H1 (cell line): ENCODE measurements around the gene POLR2H. TPM values are rescaled to one million over a fixed set of nuclear protein-coding genes. Genes with fewer than 3 reads are reported as not detected.
A peak's percentile ranks its signal among the peaks of the same experiment; 100 is the strongest.

ENCODE experiments used
- CTCF ChIA-PET: fragments of 300-600 bp; sonication (Branson Sonifier 250); formaldehyde crosslinking; loops from one replicate; lab custom pipeline; 2021; ENCODE audit not compliant: partially characterized antibody; lab: Charles Lee
- POLR2A ChIA-PET: fragments of 300-600 bp; sonication (Branson Sonifier 250); formaldehyde crosslinking; loops from one replicate; lab custom pipeline; 2021; ENCODE audit warnings: inconsistent platforms; ENCODE audit not compliant: partially characterized antibody; lab: Charles Lee
- DNase-seq, 2 experiments: peaks; one replicate each; pipeline versions ENCODE4 v3.0.0 to v3.0.0-alpha.2; 2010 to 2022; ENCODE audit warnings: low spot score in 2 of 2, low read depth in 1 of 2, mixed read lengths in 1 of 2
- FAIRE-seq: peaks from 2 replicates; lab custom pipeline; 2011; peaks lifted over from hg19 to GRCh38; lab: Jason Lieb, UNC
- H2AFZ ChIP-seq: 2 replicates; pipeline ENCODE4 v1.8.1; 2012; ENCODE audit warnings: low read length, inconsistent platforms
- H2AK5ac ChIP-seq: 2 replicates; pipeline ENCODE4 v1.6.1; 2013; ENCODE audit warnings: low read depth, low read length
- H2BK120ac ChIP-seq: replicated peaks from 2 replicates; pipeline ENCODE3; 2013; ENCODE audit warnings: low read depth, low read length, inconsistent platforms
- H2BK12ac ChIP-seq: 2 replicates; pipeline ENCODE4 v1.6.1; 2013; ENCODE audit warnings: low read depth, low read length
- H2BK15ac ChIP-seq: 2 replicates; pipeline ENCODE4 v1.6.1; 2013; ENCODE audit warnings: low read length
- H2BK20ac ChIP-seq: 2 replicates; pipeline ENCODE4 v1.6.1; 2013; ENCODE audit warnings: low read length
- H2BK5ac ChIP-seq: 2 replicates; pipeline ENCODE4 v1.6.1; 2013; ENCODE audit warnings: low read depth, low read length
- H3K14ac ChIP-seq: 2 replicates; pipeline ENCODE4 v1.6.1; 2013; ENCODE audit warnings: inconsistent platforms; ENCODE audit not compliant: insufficient read length
- H3K18ac ChIP-seq: 2 replicates; pipeline ENCODE4 v1.6.1; 2013; ENCODE audit warnings: low read length; ENCODE audit errors: extremely low read depth
- H3K23ac ChIP-seq: 2 replicates; pipeline ENCODE4 v1.6.1; 2013; ENCODE audit warnings: inconsistent platforms; ENCODE audit not compliant: insufficient read length
- H3K23me2 ChIP-seq: 2 replicates; pipeline ENCODE4 v1.6.1; 2013; ENCODE audit warnings: low read depth, low read length
- H3K27ac ChIP-seq: 2 replicates; pipeline ENCODE4 v1.6.1; 2011; ENCODE audit warnings: low read depth, low read length, inconsistent platforms
- H3K27me3 ChIP-seq, 4 experiments: replicated peaks in 1 of 4; 1 replicate in 1 of 4; 2 replicates in 3 of 4; pipeline versions ENCODE4 v1.6.1 to v1.8.1; 2011 to 2013; ENCODE audit warnings: low read length in 3 of 4, mild to moderate bottlenecking in 3 of 4, inconsistent platforms in 2 of 4, mixed read lengths in 2 of 4, moderate library complexity in 1 of 4; ENCODE audit not compliant: control insufficient read depth in 3 of 4, insufficient read depth in 3 of 4; ENCODE audit errors: extremely low read depth in 1 of 4
- H3K36me3 ChIP-seq, 4 experiments: 2 replicates each; pipeline versions ENCODE4 v1.6.1 to v1.8.1; 2011 to 2013; ENCODE audit warnings: mild to moderate bottlenecking in 4 of 4, low read length in 3 of 4, moderate library complexity in 2 of 4, control low read depth in 1 of 4, inconsistent platforms in 1 of 4; ENCODE audit not compliant: insufficient read depth in 4 of 4, control insufficient read depth in 2 of 4
- H3K4ac ChIP-seq: replicated peaks from 2 replicates; pipeline ENCODE3; 2013; ENCODE audit warnings: low read length, low read depth, mixed read lengths, inconsistent platforms; ENCODE audit not compliant: insufficient read length
- H3K4me1 ChIP-seq, 4 experiments: replicated peaks in 1 of 4; 1 replicate in 1 of 4; 2 replicates in 3 of 4; pipeline versions ENCODE4 v1.6.1 to v1.8.1; 2011 to 2013; ENCODE audit warnings: low read length in 3 of 4, inconsistent platforms in 2 of 4, mixed read lengths in 1 of 4; ENCODE audit not compliant: insufficient read depth in 4 of 4, control insufficient read depth in 3 of 4
- H3K4me2 ChIP-seq, 2 experiments: 2 replicates each; pipeline versions ENCODE4 v1.6.1 to v1.8.1; 2011 to 2013; ENCODE audit warnings: low read depth in 2 of 2, low read length in 2 of 2, control low read depth in 1 of 2, inconsistent platforms in 1 of 2, mild to moderate bottlenecking in 1 of 2; ENCODE audit not compliant: insufficient read depth in 1 of 2
- H3K4me3 ChIP-seq, 4 experiments: fragments of 200-600, 300-600 bp in 1 of 4; sonication (generic), shearing (Covaris generic), sonication (Bioruptor Twin) in 1 of 4; 2 replicates each; pipeline versions ENCODE4 v1.5.1 to v1.8.1; 2011 to 2016; ENCODE audit warnings: low read length in 4 of 4, low read depth in 3 of 4, control low read depth in 2 of 4, inconsistent platforms in 2 of 4, mild to moderate bottlenecking in 2 of 4, mixed read lengths in 1 of 4, moderate library complexity in 1 of 4; ENCODE audit not compliant: insufficient read depth in 2 of 4; ENCODE audit errors: extremely low read depth in 1 of 4
- H3K56ac ChIP-seq: replicated peaks from 2 replicates; pipeline ENCODE3; 2013; ENCODE audit warnings: low read depth, mild to moderate bottlenecking, mixed read lengths, low read length, inconsistent platforms; ENCODE audit not compliant: insufficient read length
- H3K79me1 ChIP-seq: 2 replicates; pipeline ENCODE4 v1.6.1; 2013; ENCODE audit warnings: low read depth, low read length, control low read depth
- H3K79me2 ChIP-seq, 2 experiments: 2 replicates each; pipeline versions ENCODE4 v1.6.1 to v1.8.1; 2012 to 2013; ENCODE audit warnings: low read length in 2 of 2, mild to moderate bottlenecking in 2 of 2, inconsistent platforms in 1 of 2; ENCODE audit not compliant: insufficient read depth in 2 of 2, control insufficient read depth in 1 of 2
- H3K9ac ChIP-seq, 4 experiments: replicated peaks in 1 of 4; 1 replicate in 1 of 4; 2 replicates in 3 of 4; pipeline versions ENCODE4 v1.6.1 to v1.8.1; 2011 to 2013; ENCODE audit warnings: low read depth in 3 of 4, low read length in 3 of 4, control low read depth in 2 of 4, mild to moderate bottlenecking in 2 of 4, moderate library complexity in 2 of 4, inconsistent platforms in 1 of 4; ENCODE audit errors: extremely low read depth in 1 of 4
- H3K9me3 ChIP-seq, 2 experiments: 2 replicates each; pipeline versions ENCODE4 v1.6.1 to v1.8.1; 2012 to 2013; ENCODE audit warnings: mild to moderate bottlenecking in 2 of 2, moderate library complexity in 2 of 2, control low read depth in 1 of 2, inconsistent platforms in 1 of 2, low read depth in 1 of 2, low read length in 1 of 2, mixed read lengths in 1 of 2; ENCODE audit not compliant: insufficient read depth in 2 of 2
- H4K20me1 ChIP-seq, 2 experiments: replicated peaks in 1 of 2; 2 replicates each; pipeline versions ENCODE3 to v1.8.1; 2011 to 2013; ENCODE audit warnings: inconsistent platforms in 2 of 2, low read length in 2 of 2, mild to moderate bottlenecking in 1 of 2; ENCODE audit not compliant: insufficient read depth in 2 of 2, control insufficient read depth in 1 of 2
- H4K5ac ChIP-seq: 2 replicates; pipeline ENCODE4 v1.6.1; 2013; ENCODE audit warnings: low read length, low read depth, mixed read lengths, inconsistent platforms; ENCODE audit not compliant: insufficient read length
- H4K8ac ChIP-seq: 2 replicates; pipeline ENCODE4 v1.8.0; 2013; ENCODE audit warnings: mild to moderate bottlenecking, moderate library complexity, low read length, inconsistent platforms; ENCODE audit not compliant: insufficient read depth; ENCODE audit errors: extremely low read depth
- H4K91ac ChIP-seq: replicated peaks from 2 replicates; pipeline ENCODE3; 2013; ENCODE audit warnings: low read length, mixed read lengths, inconsistent platforms; ENCODE audit not compliant: insufficient read length
- BACH1 ChIP-seq: IDR thresholded peaks from 2 replicates; pipeline ENCODE4 v1.6.1; 2012; ENCODE audit warnings: low read length, improper control_type of control experiment
- CTCF ChIP-seq, 3 experiments: IDR thresholded peaks; 1 replicate in 2 of 3; 2 replicates in 1 of 3; pipeline versions ENCODE4 v1.5.1 to v1.6.1; 2011; ENCODE audit warnings: low read length in 3 of 3, mild to moderate bottlenecking in 3 of 3, inconsistent platforms in 2 of 3, low read depth in 1 of 3, moderate library complexity in 1 of 3; ENCODE audit not compliant: insufficient read depth in 1 of 3; ENCODE audit errors: control extremely low read depth in 1 of 3
- GTF2F1 ChIP-seq: IDR thresholded peaks from 2 replicates; pipeline ENCODE4 v1.6.1; 2012; ENCODE audit warnings: low read depth, low read length, improper control_type of control experiment, borderline replicate concordance
- HDAC2 ChIP-seq, 2 experiments: fragments of 300-600 bp in 1 of 2; sonication (generic) in 1 of 2; IDR thresholded peaks; 2 replicates each; pipeline ENCODE4 v1.6.1; 2011 to 2012; ENCODE audit warnings: low read depth in 2 of 2, low read length in 2 of 2, mild to moderate bottlenecking in 2 of 2, moderate library complexity in 2 of 2, borderline replicate concordance in 1 of 2, inconsistent platforms in 1 of 2
- JUND ChIP-seq: IDR thresholded peaks from 2 replicates; pipeline ENCODE4 v1.6.1; 2011; ENCODE audit warnings: mild to moderate bottlenecking, improper control_type of control experiment, low read length
- MAX ChIP-seq: IDR thresholded peaks from 2 replicates; pipeline ENCODE4 v1.6.1; 2012; ENCODE audit warnings: inconsistent platforms
- RFX5 ChIP-seq: IDR thresholded peaks from 2 replicates; pipeline ENCODE4 v1.6.1; 2011; ENCODE audit warnings: low read depth, low read length, improper control_type of control experiment, borderline replicate concordance
- TCF12 ChIP-seq: IDR thresholded peaks from 2 replicates; pipeline ENCODE4 v1.6.1; 2011; ENCODE audit warnings: low read depth, mild to moderate bottlenecking, low read length
- WGBS, 2 experiments: shearing (Covaris generic) in 1 of 2; methylation state at CpG; one replicate each; pipeline versions ENCODE4 v1.1.6 to v1.1.7; 2013 to 2015; ENCODE audit warnings: low lambda C conversion rate in 2 of 2, mixed read lengths in 2 of 2, inconsistent platforms in 1 of 2, low coverage in 1 of 2, missing lambda C conversion rate in 1 of 2; ENCODE audit not compliant: insufficient replicate concordance in 2 of 2, insufficient coverage in 1 of 2, insufficient read length in 1 of 2; ENCODE audit errors: extremely low coverage in 1 of 2, missing lambda C conversion rate in 1 of 2; 5-methylcytosine and 5-hydroxymethylcytosine counted together
- polyA plus RNA-seq, 7 experiments: library from polyadenylated mRNA; depleted of rRNA in 3 of 7; stranded (reverse) in 5 of 7; unstranded in 2 of 7; fragments of >200 nt in 5 of 7; fragments of 200-250 nt in 2 of 7; gene quantifications; 1 replicate in 5 of 7; 2 replicates in 1 of 7; 4 replicates in 1 of 7; pipeline versions ENCODE4 v1.2.1 to v1.2.3, GENCODE V29; 2011 to 2013; ENCODE audit warnings: missing spikeins in 2 of 7, mixed read lengths in 2 of 7
- total RNA-seq: library from RNA; stranded (reverse); fragmentation: NEBNext Ultra II Directional; extraction: Animal tissue kit (Norgen Biotek cat#: 25700); gene quantifications from 2 replicates; pipeline ENCODE4 v1.2.1, GENCODE V29; 2021

POLR2H gene
- total and polyA plus RNA-seq, 2 of the 8 experiments (the other 6 are each of a cell fraction or from before 2014, with no cell fraction given), result 113 to 335 TPM

- Histone ChIP-seq H3K27me3 (no peaks in the 10 kb centered on the region), H2BK5ac (no peak overlapping the region; the same call in 1 of the 2 replicates), H3K79me1 (no peaks in the 10 kb centered on the region; the same call in 1 of the 2 replicates), H3K27ac (0 out of 2 replicates have a peak overlapping the region, but pooled peaks have one; percentile 9), H3K9me3 (no peaks in the 10 kb centered on the region), H2AK5ac (no peak overlapping the region), H3K14ac (no peak overlapping the region), H3K56ac (no peak overlapping the region), H3K9ac (no peak overlapping the region), H4K5ac (no peak overlapping the region), H2BK120ac (no peak overlapping the region), H2BK12ac (no peak overlapping the region), H3K4me1 (peaks cover 0 to 6% (median 3%) of the 10 kb centered on the region in 4 experiments; a peak in 2 of 7 replicates), H2BK20ac (no peak overlapping the region), H3K23me2 (no peaks in the 10 kb centered on the region), H3K36me3 (peaks cover 4 to 28% (median 16%) of the 10 kb centered on the region in 4 experiments; a peak in 7 of 8 replicates), H2BK15ac (no peak overlapping the region), H3K23ac (no peak overlapping the region), H4K8ac (peak overlapping the region; percentile 8; the same call in 1 of the 2 replicates), H4K20me1 (peaks cover 0 to 11% of the 10 kb centered on the region in 2 experiments), H2AFZ (no peak overlapping the region), H3K4me2 (no peak overlapping the region), H3K18ac (no peak overlapping the region), H3K4me3 (no peak overlapping the region), H3K4ac (no peak overlapping the region), H4K91ac (no peak overlapping the region), H3K79me2 (no peaks in the 10 kb centered on the region)
- DNase-seq (no peak), FAIRE-seq (no peak)
- CTCF ChIA-PET, result interaction anchor here (0.6 to 6.8 kb wide), 15 partner anchors 8 to 451 kb away, joined by 3 to 49 read pairs (median 4); partner anchors contain the start of genes CLCN2, FAM131A and POLR2H
- POLR2A ChIA-PET, result interaction anchor here (1.0 to 3.6 kb wide), 8 partner anchors 7 to 25 kb away, joined by 3 to 23 read pairs (median 6); partner anchors contain the start of genes CLCN2, FAM131A and POLR2H
- WGBS, 2 experiments, result 85% methylated on average over 9 of the region's 9 CpGs; no CpG with 5 or more reads in 1 of the 2 experiments
- TF ChIP-seq RFX5 (no peak), CTCF (IDR thresholded peaks at IDR 0.05; ENCODE audit: control extremely low read depth in 1 of 3, insufficient read depth in 1 of 3, low read depth in 1 of 3, low read length in 3 of 3) (no peak), BACH1 (no peak), GTF2F1 (no peak), MAX (no peak), JUND (no peak), TCF12 (no peak), HDAC2 (IDR thresholded peaks at IDR 0.05; ENCODE audit: borderline replicate concordance in 1 of 2, low read depth in 2 of 2, low read length in 2 of 2) (no peak)
Observed at GRCh38 chr3:184351511-184352148, 9.9 kb upstream of the POLR2H start.
